Measurements from ENCODE around the gene ACAP3.

DNA sequence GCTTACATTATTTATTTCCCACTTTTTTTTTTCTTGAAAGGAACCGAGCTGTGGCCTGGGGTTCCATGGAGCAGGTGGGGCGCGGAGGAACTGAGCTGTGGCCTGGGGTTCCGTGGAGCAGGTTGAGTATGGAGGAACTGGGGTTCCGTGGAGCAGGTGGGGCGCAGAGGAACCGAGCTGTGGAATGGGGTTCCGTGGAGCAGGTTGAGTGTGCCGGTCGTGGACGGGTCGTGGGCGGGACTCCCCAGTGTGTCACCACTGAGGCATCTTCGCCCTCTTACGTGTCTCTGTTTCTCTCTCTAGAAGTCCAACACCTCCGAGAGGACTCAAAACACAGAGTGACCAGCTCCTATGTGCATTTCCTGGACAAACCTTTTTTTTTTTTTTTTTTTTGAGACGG lies 28.7 kb downstream of the ACAP3 start:
- TF ChIP-seq POLR2A (IDR thresholded peaks at IDR 0.05), result no peak
- TF ChIP-seq, protein P1, sequence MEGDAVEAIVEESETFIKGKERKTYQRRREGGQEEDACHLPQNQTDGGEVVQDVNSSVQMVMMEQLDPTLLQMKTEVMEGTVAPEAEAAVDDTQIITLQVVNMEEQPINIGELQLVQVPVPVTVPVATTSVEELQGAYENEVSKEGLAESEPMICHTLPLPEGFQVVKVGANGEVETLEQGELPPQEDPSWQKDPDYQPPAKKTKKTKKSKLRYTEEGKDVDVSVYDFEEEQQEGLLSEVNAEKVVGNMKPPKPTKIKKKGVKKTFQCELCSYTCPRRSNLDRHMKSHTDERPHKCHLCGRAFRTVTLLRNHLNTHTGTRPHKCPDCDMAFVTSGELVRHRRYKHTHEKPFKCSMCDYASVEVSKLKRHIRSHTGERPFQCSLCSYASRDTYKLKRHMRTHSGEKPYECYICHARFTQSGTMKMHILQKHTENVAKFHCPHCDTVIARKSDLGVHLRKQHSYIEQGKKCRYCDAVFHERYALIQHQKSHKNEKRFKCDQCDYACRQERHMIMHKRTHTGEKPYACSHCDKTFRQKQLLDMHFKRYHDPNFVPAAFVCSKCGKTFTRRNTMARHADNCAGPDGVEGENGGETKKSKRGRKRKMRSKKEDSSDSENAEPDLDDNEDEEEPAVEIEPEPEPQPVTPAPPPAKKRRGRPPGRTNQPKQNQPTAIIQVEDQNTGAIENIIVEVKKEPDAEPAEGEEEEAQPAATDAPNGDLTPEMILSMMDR (IDR thresholded peaks at IDR 0.05), result no peak

Data from tibial nerve (tissue), 3 donors.